Duodenal mucosa (tissue), 2 donors: ENCODE measurements around the gene SLC26A2.

Experiments used
- H3K27ac ChIP-seq: one replicate; pipeline ENCODE4 v1.7.0; 2013; ENCODE audit warnings: low read depth, low read length
- H3K27me3 ChIP-seq, 2 donors: one replicate each; pipeline ENCODE4 v1.7.0; 2013; ENCODE audit warnings: low read length in 2 of 2, control low read depth in 1 of 2; ENCODE audit not compliant: insufficient read depth in 2 of 2, control insufficient read depth in 1 of 2
- H3K36me3 ChIP-seq, 2 donors: one replicate each; pipeline ENCODE4 v1.7.0; 2013; ENCODE audit warnings: low read length in 2 of 2, control low read depth in 1 of 2; ENCODE audit not compliant: insufficient read depth in 2 of 2, control insufficient read depth in 1 of 2
- H3K4me1 ChIP-seq, 2 donors: one replicate each; pipeline ENCODE4 v1.7.0; 2013; ENCODE audit warnings: low read length in 2 of 2, control low read depth in 1 of 2; ENCODE audit not compliant: insufficient read depth in 2 of 2, control insufficient read depth in 1 of 2
- H3K4me3 ChIP-seq, 2 donors: one replicate each; pipeline ENCODE4 v1.7.0; 2013; ENCODE audit warnings: low read length in 2 of 2, low read depth in 1 of 2
- H3K9ac ChIP-seq, 2 donors: one replicate each; pipeline ENCODE4 v1.7.0; 2013; ENCODE audit warnings: low read length in 2 of 2, low read depth in 1 of 2
- H3K9me3 ChIP-seq, 2 donors: one replicate each; pipeline ENCODE4 v1.7.0; 2013; ENCODE audit warnings: low read length in 2 of 2, control low read depth in 1 of 2; ENCODE audit not compliant: control insufficient read depth in 1 of 2

SLC26A2 gene

GRCh38 chr5:149961957-149962409 is 1.4 kb downstream of the SLC26A2 start:
- Histone ChIP-seq H3K4me3 (peak overlapping the region; percentile 80 to 87), H3K27ac (no peak overlapping the region)

GRCh38 chr5:149962601-149963300 is 2.2 kb downstream of the SLC26A2 start:
- no peak overlapping the region for H3K27ac ChIP-seq
- no peaks in the 10 kb centered on the region for H3K27me3 ChIP-seq
- no peak overlapping the region for H3K9ac ChIP-seq
- H3K36me3 ChIP-seq = no peaks in the 10 kb centered on the region
- no peaks in the 10 kb centered on the region for H3K9me3 ChIP-seq
- peaks cover 18 to 20% of the 10 kb centered on the region in 2 donors for H3K4me1 ChIP-seq
- no peak overlapping the region for H3K4me3 ChIP-seq

More at GRCh38 chr5:149961957-149962409, 1.4 kb downstream of the SLC26A2 start:
- peak overlapping the region in 1 of 2 donors; percentile 79 for H3K9ac ChIP-seq
- no peaks in the 10 kb centered on the region for H3K9me3 ChIP-seq
- H3K4me1 ChIP-seq = peaks cover 12 to 20% of the 10 kb centered on the region in 2 donors
- H3K27me3 ChIP-seq = no peaks in the 10 kb centered on the region
- no peaks in the 10 kb centered on the region for H3K36me3 ChIP-seq

GRCh38 chr5:149963729-149964128 is 3.2 kb downstream of the SLC26A2 start:
- H3K4me3 ChIP-seq = no peak overlapping the region
- H3K36me3 ChIP-seq = no peaks in the 10 kb centered on the region
- H3K9me3 ChIP-seq = no peaks in the 10 kb centered on the region
- H3K27ac ChIP-seq = no peak overlapping the region
- H3K9ac ChIP-seq = no peak overlapping the region
- H3K27me3 ChIP-seq = no peaks in the 10 kb centered on the region
- peaks cover 20 to 22% of the 10 kb centered on the region in 2 donors for H3K4me1 ChIP-seq

- Histone ChIP-seq H3K4me1 (peaks cover 10 to 17% of the 10 kb centered on the region in 2 donors), H3K9me3 (no peaks in the 10 kb centered on the region), H3K4me3 (no peak overlapping the region), H3K27me3 (no peaks in the 10 kb centered on the region), H3K36me3 (no peaks in the 10 kb centered on the region), H3K9ac (no peak overlapping the region), H3K27ac (no peak overlapping the region)
These were observed 6.4 kb downstream of the SLC26A2 start for GRCh38 chr5:149966946-149967345.

- Histone ChIP-seq H3K4me1 (peaks cover 10 to 17% of the 10 kb centered on the region in 2 donors), H3K9ac (no peak overlapping the region), H3K4me3 (no peak overlapping the region), H3K36me3 (no peaks in the 10 kb centered on the region), H3K27ac (no peak overlapping the region), H3K27me3 (no peaks in the 10 kb centered on the region), H3K9me3 (no peaks in the 10 kb centered on the region)
These were observed 8.8 kb downstream of the SLC26A2 start for GRCh38 chr5:149969181-149969930.

- Histone ChIP-seq H3K27ac (no peak overlapping the region), H3K9me3 (no peaks in the 10 kb centered on the region), H3K36me3 (peaks cover 8 to 9% of the 10 kb centered on the region in 2 donors), H3K27me3 (no peaks in the 10 kb centered on the region), H3K9ac (no peak overlapping the region), H3K4me1 (peaks cover 5 to 6% of the 10 kb centered on the region in 2 donors), H3K4me3 (no peak overlapping the region)
These were observed 14.9 kb downstream of the SLC26A2 start for GRCh38 chr5:149975409-149975808.

- Histone ChIP-seq H3K4me1 (peaks cover 7 to 12% of the 10 kb centered on the region in 2 donors), H3K9ac (no peak overlapping the region), H3K4me3 (no peak overlapping the region), H3K27ac (no peak overlapping the region), H3K36me3 (peaks cover 14 to 19% of the 10 kb centered on the region in 2 donors), H3K9me3 (no peaks in the 10 kb centered on the region), H3K27me3 (no peaks in the 10 kb centered on the region)
These were observed 19.3 kb downstream of the SLC26A2 start for GRCh38 chr5:149979896-149980295.

- Histone ChIP-seq H3K9ac (no peak overlapping the region), H3K9me3 (no peaks in the 10 kb centered on the region), H3K36me3 (peaks cover 14 to 19% of the 10 kb centered on the region in 2 donors), H3K4me3 (no peak overlapping the region), H3K27me3 (no peaks in the 10 kb centered on the region), H3K27ac (no peak overlapping the region), H3K4me1 (peaks cover 7 to 12% of the 10 kb centered on the region in 2 donors)
These were observed 20.6 kb downstream of the SLC26A2 start for GRCh38 chr5:149981206-149981605.

- Histone ChIP-seq H3K4me3 (no peak overlapping the region), H3K9ac (no peak overlapping the region), H3K36me3 (peaks cover 14 to 19% of the 10 kb centered on the region in 2 donors), H3K4me1 (peaks cover 7 to 12% of the 10 kb centered on the region in 2 donors), H3K9me3 (no peaks in the 10 kb centered on the region), H3K27ac (no peak overlapping the region), H3K27me3 (no peaks in the 10 kb centered on the region)
These were observed 21.9 kb downstream of the SLC26A2 start for GRCh38 chr5:149982505-149982904.

- no peaks in the 10 kb centered on the region for H3K27me3 ChIP-seq
- no peak overlapping the region for H3K9ac ChIP-seq
- no peak overlapping the region for H3K4me3 ChIP-seq
- H3K27ac ChIP-seq = no peak overlapping the region
- no peaks in the 10 kb centered on the region for H3K36me3 ChIP-seq
- no peaks in the 10 kb centered on the region for H3K9me3 ChIP-seq
- H3K4me1 ChIP-seq = peaks cover 0 to 3% of the 10 kb centered on the region in 2 donors
These were observed 27.6 kb downstream of the SLC26A2 start for GRCh38 chr5:149988126-149988525.
